SW 1271 (cell line): Measurements from ENCODE around the gene SYNGR2.
A peak's percentile ranks its signal among the peaks of the same experiment; 100 is the strongest.

Source experiments
- DNase-seq, 2 experiments: peaks; one replicate each; lab custom pipeline; 2025; lab: John Stamatoyannopoulos, UW

The SYNGR2 gene, protein sequence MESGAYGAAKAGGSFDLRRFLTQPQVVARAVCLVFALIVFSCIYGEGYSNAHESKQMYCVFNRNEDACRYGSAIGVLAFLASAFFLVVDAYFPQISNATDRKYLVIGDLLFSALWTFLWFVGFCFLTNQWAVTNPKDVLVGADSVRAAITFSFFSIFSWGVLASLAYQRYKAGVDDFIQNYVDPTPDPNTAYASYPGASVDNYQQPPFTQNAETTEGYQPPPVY

GRCh38 chr17:78168242-78168902 is at the start of gene SYNGR2:
Gene SYNGR2, plus strand, starts transcription at chr17:78168581. Its CDS starts 36 bp downstream, at chr17:78168617.
- DNase-seq, result peak; percentile 51 to 72

GRCh38 chr17:78118801-78119241 is 49.6 kb upstream of the SYNGR2 start:
- DNase-seq, result no peak

- DNase-seq, result no peak
These were observed 47.8 kb upstream of the SYNGR2 start for GRCh38 chr17:78120537-78120936.

DNA sequence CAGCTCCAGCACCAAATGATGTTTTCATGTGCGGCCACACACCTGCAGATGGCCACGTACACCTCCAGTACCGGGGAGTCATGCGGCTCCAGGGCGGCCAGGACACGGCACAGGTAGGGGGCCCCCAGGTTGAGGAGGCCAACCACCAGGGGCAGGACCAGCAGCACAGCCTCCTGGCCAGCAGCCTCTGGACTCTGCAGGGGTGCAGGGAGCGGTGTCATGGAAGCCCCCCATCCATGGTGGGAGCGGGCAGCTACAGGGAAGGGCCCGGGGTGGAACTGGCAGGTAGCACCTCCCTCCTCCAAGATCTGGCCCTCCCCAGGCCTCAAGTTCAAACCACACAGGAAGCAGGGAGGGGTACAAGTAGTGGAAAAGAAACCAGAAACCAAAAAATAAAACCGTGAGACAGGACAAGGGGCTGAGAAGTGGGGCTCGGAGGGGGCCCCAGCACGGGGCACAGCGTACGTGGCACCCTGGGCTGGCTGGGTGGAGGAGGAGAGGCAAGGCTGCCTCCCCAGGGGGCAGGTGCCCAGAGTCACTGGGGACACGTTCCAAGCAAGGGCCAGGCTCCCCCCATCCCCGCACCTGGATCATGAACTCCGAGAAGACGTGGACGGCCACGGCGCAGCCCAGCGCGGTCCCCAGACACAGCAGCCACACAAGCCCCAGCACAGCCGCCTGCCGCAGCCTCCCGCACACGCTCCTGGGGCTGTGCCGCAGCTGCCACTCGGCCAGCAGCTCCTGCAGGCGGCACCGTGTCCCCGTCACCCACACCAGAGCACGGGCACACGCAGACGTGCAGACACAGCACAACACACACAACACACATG is 47.2 kb upstream of the SYNGR2 start:
- DNase-seq, result no peak

DNA sequence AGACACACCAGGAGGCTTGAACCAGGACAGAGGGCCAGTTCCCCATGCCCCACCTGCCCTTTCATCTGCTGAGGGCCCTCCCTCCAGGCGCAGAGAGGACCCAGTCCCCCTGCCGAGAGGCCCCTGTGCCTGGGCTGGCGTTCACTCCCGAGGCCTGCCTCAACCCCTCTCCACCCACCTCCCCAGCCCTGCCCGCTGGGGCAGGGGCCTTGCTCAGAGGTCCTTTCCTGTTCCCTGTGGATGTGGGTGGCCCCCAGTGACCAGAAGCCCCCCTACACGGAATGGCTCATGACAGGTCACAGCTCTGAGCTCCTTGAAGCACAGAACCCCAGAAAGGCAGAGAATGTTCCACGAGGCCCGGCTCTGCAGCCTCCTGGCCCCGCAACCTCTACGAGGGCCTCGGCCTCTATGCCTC is 46.6 kb upstream of the SYNGR2 start:
- no peak for DNase-seq

DNA sequence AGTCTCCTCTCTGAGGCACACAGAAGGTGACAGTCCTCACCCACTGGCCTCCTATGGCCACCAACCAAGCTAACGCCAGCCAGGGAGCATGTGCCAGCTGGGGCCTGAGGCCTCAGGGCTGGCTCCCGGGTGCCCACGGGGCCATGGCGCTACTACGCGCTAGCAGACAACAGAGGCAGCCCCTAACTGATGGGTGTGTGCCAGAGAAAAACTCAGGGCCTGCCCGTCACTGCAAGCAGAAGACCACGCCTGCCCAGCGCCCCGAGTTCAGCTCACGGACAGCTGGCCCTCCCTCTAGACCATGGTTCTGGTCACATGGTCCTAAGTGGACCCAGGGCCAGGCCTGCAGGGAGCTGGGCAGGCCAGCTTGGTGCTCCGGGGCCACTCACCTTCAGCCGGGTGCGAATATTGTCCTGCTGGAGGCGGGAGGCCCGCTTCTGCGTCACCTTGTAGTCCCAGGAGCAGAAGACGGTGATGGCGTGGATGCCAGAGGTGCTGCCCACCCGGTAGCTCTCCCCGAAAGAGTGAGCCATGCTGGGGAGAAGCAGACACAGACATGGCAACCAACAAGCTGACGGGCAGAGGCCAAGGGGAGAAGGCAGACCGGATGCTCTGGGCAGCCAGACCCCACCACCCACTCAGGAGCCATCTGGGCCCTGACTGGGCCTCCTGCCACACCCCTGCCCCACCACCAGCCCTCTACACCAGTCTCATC is 46.0 kb upstream of the SYNGR2 start:
- no peak for DNase-seq

DNA sequence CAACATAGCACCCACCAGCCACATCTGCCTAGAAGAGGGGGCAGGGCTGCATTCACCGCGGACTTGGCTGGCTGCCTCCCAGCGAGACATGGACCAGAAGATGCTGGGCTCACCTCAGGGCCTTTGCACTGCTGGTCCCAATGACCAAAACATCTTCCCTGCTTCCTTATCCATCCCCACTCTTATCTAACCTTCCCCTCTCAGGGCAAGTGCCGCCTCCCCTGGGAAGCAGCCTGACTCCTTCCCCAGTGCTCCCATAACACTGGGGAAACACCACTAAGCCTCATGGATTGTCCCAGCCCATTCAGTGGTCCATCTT is 45.5 kb upstream of the SYNGR2 start:
- no peak for DNase-seq

- DNase-seq, result no peak
These were observed 45.0 kb upstream of the SYNGR2 start for GRCh38 chr17:78123258-78123929.

DNA sequence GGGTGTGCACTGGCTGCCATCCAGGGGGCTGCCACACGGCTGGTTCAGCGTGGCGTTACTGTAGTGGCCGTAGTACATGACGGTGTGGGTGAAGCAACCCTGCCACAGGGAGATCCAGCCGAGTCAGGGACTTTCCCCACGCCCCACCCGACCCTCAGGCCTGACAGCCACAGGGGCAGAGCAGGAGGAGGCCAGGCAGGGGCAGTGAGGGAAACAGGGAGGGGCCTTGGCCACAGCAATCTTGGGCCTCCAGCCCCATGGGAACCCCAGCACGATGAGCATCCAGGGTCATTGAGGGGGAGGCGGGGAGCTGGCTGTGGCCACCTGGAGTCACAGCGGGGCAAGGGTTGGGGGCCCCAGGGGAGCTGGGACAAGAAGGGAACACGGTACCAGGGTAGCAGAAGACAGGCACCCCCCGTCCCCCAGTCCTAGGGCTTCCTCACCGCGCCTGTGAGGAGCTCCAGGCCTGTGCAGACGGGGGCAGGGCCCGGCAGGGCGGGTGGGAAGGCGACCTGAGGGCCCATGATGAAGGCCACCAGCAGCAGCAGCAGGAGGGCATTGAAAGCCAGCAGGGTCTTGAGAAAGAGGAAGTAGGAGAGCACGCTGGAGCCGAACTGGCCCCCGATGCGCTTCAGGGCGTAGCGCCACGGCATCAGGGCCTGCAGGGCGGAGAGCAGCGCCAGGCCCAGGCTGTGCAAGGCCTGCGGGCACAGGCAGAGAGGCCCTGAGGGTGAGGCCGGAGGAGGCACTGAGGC is 44.1 kb upstream of the SYNGR2 start:
- no peak for DNase-seq

- DNase-seq, result no peak
These were observed 43.6 kb upstream of the SYNGR2 start for GRCh38 chr17:78124836-78125137.

- DNase-seq, result no peak
These were observed 43.1 kb upstream of the SYNGR2 start for GRCh38 chr17:78125138-78125913.

DNA sequence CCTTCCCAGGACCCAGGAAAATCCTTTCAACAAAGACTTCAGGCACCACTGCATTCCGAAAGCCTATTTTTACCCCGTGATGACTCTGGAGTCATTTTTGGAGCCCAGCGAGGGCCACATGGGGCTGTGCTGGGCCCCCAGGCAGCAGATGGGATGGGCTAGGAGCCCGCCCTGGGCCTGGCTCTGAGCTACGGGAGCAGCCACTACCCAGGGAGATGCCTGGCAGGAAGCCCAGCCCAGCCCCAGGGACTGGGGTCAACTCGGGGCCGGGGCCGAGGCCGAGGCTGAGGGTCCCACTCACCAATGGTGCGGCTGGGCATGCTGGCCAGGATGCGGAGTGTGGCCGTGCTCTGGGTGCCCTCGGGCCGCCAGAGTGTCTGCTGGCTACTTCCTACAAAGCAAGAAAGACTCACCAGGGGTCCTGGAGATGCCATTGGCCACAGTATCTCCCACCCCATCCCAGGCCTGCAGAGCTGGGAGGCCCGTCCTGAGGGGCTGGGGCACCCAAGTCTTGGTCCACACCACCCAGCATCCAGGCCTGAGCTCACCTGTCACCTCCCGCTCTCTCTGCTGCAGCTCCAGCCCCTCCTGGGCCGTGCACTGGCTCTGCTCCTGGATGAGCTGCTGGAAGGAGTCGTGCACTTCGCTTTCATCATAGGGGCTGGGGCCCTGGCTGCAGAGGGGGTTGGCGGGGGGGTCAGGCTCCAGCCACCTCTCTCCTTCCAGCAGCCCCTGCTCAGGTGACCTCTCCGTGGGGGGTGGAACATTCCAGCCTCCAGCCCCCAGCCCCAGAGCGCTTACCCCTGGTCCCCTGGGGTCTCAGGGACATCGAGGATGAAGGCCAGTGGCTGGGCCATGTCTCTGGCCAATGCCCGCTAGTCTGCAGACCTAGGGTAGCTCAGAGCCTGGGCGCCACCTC is 42.1 kb upstream of the SYNGR2 start:
- no peak for DNase-seq

DNA sequence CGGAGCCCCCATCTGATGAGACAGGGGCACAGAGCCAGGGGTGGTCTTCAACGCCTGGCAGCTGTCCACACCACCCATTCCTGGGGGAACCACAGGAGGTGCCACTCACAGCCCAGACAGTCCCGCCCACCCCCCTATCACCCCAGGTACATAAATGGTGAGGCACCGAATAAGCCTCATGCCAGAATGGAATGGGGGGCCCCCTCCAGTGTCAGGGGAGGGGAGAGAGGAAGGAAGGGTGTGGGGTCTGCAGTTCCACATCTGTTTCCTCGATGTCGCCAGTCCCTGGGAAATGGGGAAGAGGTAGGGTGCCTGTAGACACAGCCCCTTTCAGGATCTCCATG is 41.5 kb upstream of the SYNGR2 start:
- DNase-seq, result no peak

DNA sequence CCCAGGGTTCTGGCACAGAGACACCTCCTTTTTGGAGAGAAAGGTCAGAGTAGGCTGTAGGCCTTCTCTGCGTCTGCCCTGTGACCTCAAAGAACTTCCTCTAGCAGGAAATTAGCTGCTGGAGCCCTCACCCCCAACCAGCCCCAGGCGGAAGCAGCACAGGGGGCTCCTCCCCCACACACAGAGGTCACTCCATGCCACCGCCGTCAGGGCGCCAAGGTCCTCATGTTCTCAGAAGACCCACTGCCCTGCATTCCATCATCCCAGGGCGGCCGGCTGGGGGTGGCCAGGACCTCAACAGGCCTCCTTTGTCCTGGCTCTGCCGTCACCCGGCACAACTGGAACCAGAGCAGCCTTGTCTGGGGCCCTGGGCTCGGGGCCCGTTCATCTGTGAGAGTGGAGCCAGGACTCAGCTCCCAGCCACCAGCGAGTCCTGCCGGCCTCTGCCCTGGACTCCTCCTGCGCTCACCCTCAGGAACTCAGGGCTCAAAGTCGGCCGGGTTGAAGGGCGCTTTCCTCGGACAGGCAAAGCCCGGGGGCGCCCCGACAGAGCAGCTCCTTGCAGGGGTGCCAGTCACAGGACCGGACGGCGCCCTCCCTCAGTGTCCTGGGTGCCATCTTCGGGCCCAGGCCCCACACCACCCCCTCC is 41.0 kb upstream of the SYNGR2 start:
- DNase-seq, result no peak

GRCh38 chr17:78127888-78128550 is 40.4 kb upstream of the SYNGR2 start:
- DNase-seq, result no peak

- DNase-seq, result peak in 1 of 2 experiments; percentile 31
These were observed 39.6 kb upstream of the SYNGR2 start, which contains the start of gene TMC6 for GRCh38 chr17:78128551-78129350. Gene TMC6, minus strand, starts transcription at chr17:78128755. Its CDS starts 1,923 bp downstream, at chr17:78126832.

DNA sequence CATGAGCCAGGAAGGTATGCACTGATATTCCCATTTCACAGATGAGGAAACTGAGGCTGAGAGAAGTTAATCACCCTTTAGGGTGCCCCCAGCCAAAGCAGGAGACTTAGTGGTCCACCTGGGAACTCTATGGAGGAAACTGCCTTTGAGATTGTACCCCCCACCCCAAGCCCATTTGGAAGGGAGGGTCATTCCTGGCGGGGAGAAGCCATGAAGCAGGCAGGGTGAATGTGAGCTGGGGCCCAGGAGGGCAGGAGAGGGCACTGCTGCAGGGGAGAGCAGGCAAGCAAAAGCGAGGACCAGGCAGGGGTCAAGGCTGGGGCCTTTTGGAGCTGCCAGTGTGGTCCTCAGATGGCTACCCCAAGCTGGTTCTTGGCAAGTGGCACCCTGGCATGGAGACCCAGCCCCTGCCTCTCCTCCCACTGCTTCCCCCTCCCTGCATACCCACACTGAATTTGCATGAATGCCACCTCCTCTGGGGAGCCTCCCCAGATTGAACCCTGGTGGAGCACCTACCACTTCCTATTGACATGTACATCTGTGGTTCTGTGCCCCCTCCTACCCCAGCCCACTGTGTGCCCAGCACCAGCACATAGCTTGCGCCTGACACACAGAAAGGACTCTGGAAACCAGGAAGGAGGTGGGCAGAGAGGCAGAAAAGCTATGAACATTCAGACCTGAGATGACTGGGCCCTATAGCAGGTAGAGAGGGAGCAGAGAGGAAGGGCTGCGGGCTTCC is 38.9 kb upstream of the SYNGR2 start:
- DNase-seq, result no peak
